Natural killer cell (primary cell): Measurements from ENCODE around the gene SELENOO. TPM values are rescaled to one million over a fixed set of nuclear protein-coding genes. Genes with fewer than 3 reads are reported as not detected.
A peak's percentile ranks its signal among the peaks of the same experiment; 100 is the strongest.

Experiments
- ATAC-seq, 3 donors: fragments of 150-1000 bp in 2 of 3; fragments of 200-7000 bp in 1 of 3; cut with Tn5 transposase; 1 replicate in 1 of 3; 2 replicates in 2 of 3; pipeline ENCODE4 v1.10.0; 2021; ENCODE audit warnings: mild to moderate bottlenecking in 2 of 3, moderate library complexity in 2 of 3
- DNase-seq, 2 donors: peaks; one replicate each; pipeline versions ENCODE4 v3.0.0 to v3.0.0-alpha.2; 2013 to 2021; ENCODE audit warnings: mixed read lengths in 1 of 2
- H3K27ac ChIP-seq: one replicate; pipeline ENCODE4 v1.5.1; 2013; ENCODE audit warnings: mild to moderate bottlenecking, low read length
- H3K27me3 ChIP-seq: one replicate; pipeline ENCODE4 v1.6.1; 2013; ENCODE audit warnings: low read length; ENCODE audit not compliant: control insufficient read depth, insufficient read depth
- H3K36me3 ChIP-seq: one replicate; pipeline ENCODE4 v1.6.1; 2013; ENCODE audit warnings: low read length; ENCODE audit not compliant: control insufficient read depth, insufficient read depth
- H3K4me1 ChIP-seq: one replicate; pipeline ENCODE4 v1.6.1; 2013; ENCODE audit warnings: low read length; ENCODE audit not compliant: control insufficient read depth, insufficient read depth
- H3K4me3 ChIP-seq: one replicate; pipeline ENCODE4 v1.5.1; 2013; ENCODE audit warnings: low read length
- H3K9me3 ChIP-seq: one replicate; pipeline ENCODE4 v1.6.1; 2013; ENCODE audit warnings: low read length; ENCODE audit not compliant: control insufficient read depth, insufficient read depth
- H3K27ac Mint-ChIP-seq, 2 donors: one replicate each; pipeline ENCODE4 v1.8.0; 2022; ENCODE audit warnings: mild to moderate bottlenecking in 2 of 2, mixed read lengths in 2 of 2, moderate library complexity in 1 of 2
- H3K27me3 Mint-ChIP-seq, 2 donors: one replicate each; pipeline ENCODE4 v1.8.0; 2022; ENCODE audit warnings: low read depth in 2 of 2, mixed read lengths in 2 of 2
- H3K36me3 Mint-ChIP-seq: one replicate; pipeline ENCODE4 v1.8.0; 2022; ENCODE audit warnings: mixed read lengths
- H3K4me1 Mint-ChIP-seq, 2 donors: one replicate each; pipeline ENCODE4 v1.8.0; 2022; ENCODE audit warnings: mixed read lengths in 2 of 2
- H3K4me3 Mint-ChIP-seq: one replicate; pipeline ENCODE4 v1.8.0; 2022; ENCODE audit warnings: mild to moderate bottlenecking, moderate library complexity, mixed read lengths
- H3K9me3 Mint-ChIP-seq, 2 donors: one replicate each; pipeline ENCODE4 v1.8.0; 2022; ENCODE audit warnings: mixed read lengths in 2 of 2
- CTCF ChIP-seq: fragments of 200-600 bp; IDR thresholded peaks from one replicate; pipeline ENCODE4 v1.8.0; 2022; ENCODE audit warnings: antibody characterized with exemption
- WGBS: methylation state at CpG from one replicate; pipeline ENCODE4 v1.1.7; 2013; ENCODE audit warnings: missing lambda C conversion rate; ENCODE audit not compliant: insufficient coverage; 5-methylcytosine and 5-hydroxymethylcytosine counted together
- intact Hi-C: fragments of 100-400 bp; cut with micrococcal nuclease; formaldehyde crosslinking; loops from one replicate; pipeline ENCODE4 v1.14.2; 2022
- total RNA-seq, 4 donors: library from RNA; stranded (reverse); fragments of 120-200 nt in 1 of 4; gene quantifications; one replicate each; pipeline versions ENCODE4 v1.2.3 to v1.2.4, GENCODE V29; 2013 to 2022

The SELENOO gene
- total RNA-seq, 3 donors from 2014 or later (not counting 1 experiment from before 2014, with no cell fraction given) = 37.3 to 45.2 (median 37.6) TPM

GRCh38 chr22:50177537-50178470, 23.0 kb upstream of the SELENOO start:
- Histone ChIP-seq H3K27me3 (no peaks in the 10 kb centered on the region), H3K4me1 (peaks cover 14% of the 10 kb centered on the region), H3K36me3 (no peaks in the 10 kb centered on the region), H3K4me3 (no peak overlapping the region), H3K27ac (no peak overlapping the region), H3K9me3 (no peaks in the 10 kb centered on the region)
- DNase-seq (no peak), ATAC-seq (peak in 1 of 3 donors; percentile 51)
- Mint-ChIP-seq H3K4me1 (peaks cover 9 to 10% of the 10 kb centered on the region in 2 donors), H3K27me3 (peaks cover 0 to 9% of the 10 kb centered on the region in 2 donors), H3K36me3 (no peaks in the 10 kb centered on the region), H3K27ac (no peak overlapping the region), H3K9me3 (no peaks in the 10 kb centered on the region), H3K4me3 (no peak overlapping the region)
- WGBS = 84% methylated on average over 98 of the region's 98 CpGs
- TF ChIP-seq CTCF = no peak
- intact Hi-C loops = no loop called here

GRCh38 chr22:50178471-50178864, 22.3 kb upstream of the SELENOO start:
- ATAC-seq = no peak
- no peaks in the 10 kb centered on the region for H3K9me3 Mint-ChIP-seq
- WGBS = 84% methylated on average over 22 of the region's 22 CpGs

GRCh38 chr22:50178871-50179869, 21.6 kb upstream of the SELENOO start:
- Histone ChIP-seq H3K27me3 (no peaks in the 10 kb centered on the region), H3K36me3 (no peaks in the 10 kb centered on the region), H3K4me3 (no peak overlapping the region), H3K27ac (no peak overlapping the region), H3K4me1 (peaks cover 18% of the 10 kb centered on the region), H3K9me3 (no peaks in the 10 kb centered on the region)
- Mint-ChIP-seq H3K4me3 (no peak overlapping the region), H3K9me3 (no peaks in the 10 kb centered on the region), H3K36me3 (no peaks in the 10 kb centered on the region), H3K27ac (no peak overlapping the region), H3K27me3 (peaks cover 0 to 8% of the 10 kb centered on the region in 2 donors), H3K4me1 (peaks cover 9 to 14% of the 10 kb centered on the region in 2 donors)
- WGBS = 90% methylated on average over 61 of the region's 64 CpGs
- no peak for DNase-seq
- TF ChIP-seq CTCF = no peak
- intact Hi-C loops = no loop called here
- ATAC-seq = no peak

More at GRCh38 chr22:50178471-50178864, 22.3 kb upstream of the SELENOO start:
- Mint-ChIP-seq H3K4me1 (peaks cover 9 to 10% of the 10 kb centered on the region in 2 donors), H3K4me3 (no peak overlapping the region), H3K27me3 (peaks cover 0 to 9% of the 10 kb centered on the region in 2 donors), H3K27ac (no peak overlapping the region), H3K36me3 (no peaks in the 10 kb centered on the region)
- H3K36me3 ChIP-seq = no peaks in the 10 kb centered on the region
- no peaks in the 10 kb centered on the region for H3K27me3 ChIP-seq
- peaks cover 14% of the 10 kb centered on the region for H3K4me1 ChIP-seq
- DNase-seq = no peak
- H3K4me3 ChIP-seq = no peak overlapping the region
- TF ChIP-seq CTCF = no peak
- H3K27ac ChIP-seq = no peak overlapping the region
- no peaks in the 10 kb centered on the region for H3K9me3 ChIP-seq
- intact Hi-C loops = no loop called here
